A549 (cell line): ENCODE data around the gene ADCY1. TPM values are rescaled to one million over a fixed set of nuclear protein-coding genes. Genes with fewer than 3 reads are reported as not detected.

Source experiments
- ATAC-seq, 2 experiments: fragments of 200-7000 bp in 1 of 2; fragments of >200 bp in 1 of 2; cut with Nextera tagmentation in 1 of 2; cut with Tn5 transposase in 1 of 2; 3 replicates each; pipeline versions ENCODE4 v1.8.0 to v1.9.1; 2018 to 2020; ENCODE audit warnings: mild to moderate bottlenecking in 1 of 2, moderate library complexity in 1 of 2
- CTCF ChIA-PET: fragments of 300-600 bp; sonication (Branson Sonifier 250); formaldehyde crosslinking; extraction: SDS; loops from one replicate; lab custom pipeline; 2021; ENCODE audit warnings: antibody characterized with exemption, inconsistent platforms; lab: Yijun Ruan, JAX
- POLR2A ChIA-PET: fragments of 350-600 bp; formaldehyde crosslinking; extraction: SDS; loops from one replicate; lab custom pipeline; 2021; ENCODE audit warnings: antibody characterized with exemption, inconsistent platforms; lab: Yijun Ruan, JAX
- DNase-seq, 2 experiments: peaks; one replicate each; pipeline versions ENCODE4 v3.0.0 to v3.0.0-alpha.2; 2011 to 2016; ENCODE audit warnings: low read depth in 1 of 2, low spot score in 1 of 2
- FAIRE-seq: peaks from 2 replicates; lab custom pipeline; 2011; peaks lifted over from hg19 to GRCh38; lab: Jason Lieb, UNC
- H3K27ac ChIP-seq, 2 experiments: fragments of >200 bp; sonication (Bioruptor Twin); formaldehyde crosslinking; 3 replicates each; pipeline ENCODE4 v1.5.1; 2016 to 2017
- H3K4me1 ChIP-seq: fragments of >200 bp; sonication (Bioruptor Twin); formaldehyde crosslinking; 3 replicates; pipeline ENCODE4 v1.6.1; 2016
- H3K4me2 ChIP-seq: fragments of >200 bp; sonication (Bioruptor Twin); formaldehyde crosslinking; 3 replicates; pipeline ENCODE4 v1.6.1; 2016
- H3K4me3 ChIP-seq: fragments of >200 bp; sonication (Bioruptor Twin); formaldehyde crosslinking; 3 replicates; pipeline ENCODE4 v1.5.1; 2016
- H3K9me3 ChIP-seq: fragments of >200 bp; sonication (Bioruptor Twin); formaldehyde crosslinking; 3 replicates; pipeline ENCODE4 v1.6.1; 2016
- ATOH8 ChIP-seq: fragments of 250-450 bp; sonication (Bioruptor Pico); IDR thresholded peaks from 2 replicates; pipeline ENCODE4 v1.5.0; 2020; ENCODE audit warnings: low read depth, mild to moderate bottlenecking, moderate library complexity
- ESRRA ChIP-seq: fragments of 150-350 bp; IDR thresholded peaks from 2 replicates; pipeline ENCODE4 v1.6.1; 2014; ENCODE audit warnings: mild to moderate bottlenecking, low read length, borderline replicate concordance
- FOXS1 ChIP-seq: fragments of 250-450 bp; sonication (Bioruptor Pico); IDR thresholded peaks from 2 replicates; pipeline ENCODE4 v1.5.0; 2020; ENCODE audit warnings: mild to moderate bottlenecking, moderate library complexity
- GATA3 ChIP-seq: IDR thresholded peaks from 2 replicates; pipeline ENCODE4 v1.6.1; 2012; ENCODE audit warnings: borderline replicate concordance
- HOXB13 ChIP-seq: fragments of 250-450 bp; sonication (Bioruptor Pico); IDR thresholded peaks from 2 replicates; pipeline ENCODE4 v1.5.0; 2020; ENCODE audit warnings: low read depth, mild to moderate bottlenecking, moderate library complexity
- KDM5A ChIP-seq: fragments of 200-600 bp; sonication (generic); IDR thresholded peaks from 2 replicates; pipeline ENCODE4 v1.6.1; 2016; ENCODE audit warnings: antibody characterized with exemption, mild to moderate bottlenecking
- MAX ChIP-seq: IDR thresholded peaks from 2 replicates; pipeline ENCODE4 v1.6.1; 2012
- MAZ ChIP-seq: fragments of 150-350 bp; IDR thresholded peaks from 2 replicates; pipeline ENCODE4 v1.6.1; 2014; ENCODE audit warnings: antibody characterized with exemption, low read depth, low read length, borderline replicate concordance
- NFE2L2 ChIP-seq: fragments of 150-350 bp; conservative IDR thresholded peaks from 2 replicates; pipeline ENCODE4 v1.6.1; 2014; ENCODE audit warnings: low read length
- PBX3 ChIP-seq: IDR thresholded peaks from 2 replicates; pipeline ENCODE4 v1.6.1; 2012
- RARB ChIP-seq: fragments of 250-450 bp; sonication (Bioruptor Pico); IDR thresholded peaks from 2 replicates; pipeline ENCODE4 v1.8.0; 2021; ENCODE audit warnings: mild to moderate bottlenecking, moderate library complexity
- RFX5 ChIP-seq: fragments of 450-650 bp; IDR thresholded peaks from 2 replicates; pipeline ENCODE4 v1.7.1; 2014; ENCODE audit warnings: antibody characterized with exemption, mild to moderate bottlenecking, moderate library complexity
- SREBF2 ChIP-seq: fragments of 450-650 bp; IDR thresholded peaks from 2 replicates; pipeline ENCODE4 v1.6.1; 2014; ENCODE audit warnings: mild to moderate bottlenecking, moderate library complexity
- TP53 ChIP-seq: fragments of 250-450 bp; sonication (Bioruptor Pico); IDR thresholded peaks from 2 replicates; pipeline ENCODE4 v1.5.0; 2021; ENCODE audit warnings: mild to moderate bottlenecking, moderate library complexity
- ZC3H11A ChIP-seq: fragments of 450-650 bp; IDR thresholded peaks from 2 replicates; pipeline ENCODE4 v1.6.1; 2014; ENCODE audit warnings: antibody characterized with exemption, mild to moderate bottlenecking
- ZSCAN20 ChIP-seq: fragments of 250-450 bp; sonication (Bioruptor Pico); IDR thresholded peaks from 2 replicates; pipeline ENCODE4 v1.8.0; 2022; ENCODE audit warnings: mild to moderate bottlenecking, moderate library complexity
- WGBS: methylation state at CpG from one replicate; pipeline ENCODE4 v1.1.6; 2017; ENCODE audit errors: missing lambda C conversion rate; 5-methylcytosine and 5-hydroxymethylcytosine counted together
- polyA plus RNA-seq, 4 experiments: library from polyadenylated mRNA; depleted of rRNA in 3 of 4; stranded (reverse); fragments of >200 nt; fragmentation: RNase III in 1 of 4; extraction: RNeasy Plus Mini Kit Qiagen cat#74134 plus additional on column Dnase treatment in 1 of 4; gene quantifications; 2 replicates in 3 of 4; 3 replicates in 1 of 4; pipeline ENCODE4 v1.2.3, GENCODE V29; 2011 to 2017
- TF ChIP-seq, protein P1 (sequence below): fragments of 150-350 bp; IDR thresholded peaks from 2 replicates; pipeline ENCODE4 v1.6.1; 2014; ENCODE audit warnings: low read depth, mild to moderate bottlenecking, low read length
- TF ChIP-seq, protein P2 (sequence below): fragments of 250-450 bp; sonication (Bioruptor Pico); IDR thresholded peaks from 2 replicates; pipeline ENCODE4 v1.5.0; 2021; ENCODE audit warnings: mild to moderate bottlenecking, moderate library complexity, borderline replicate concordance

ADCY1 gene
- polyA plus RNA-seq, 2 of the 4 experiments (the other 2 are of a cell fraction), result 1.3 to 1.7 TPM

DNA sequence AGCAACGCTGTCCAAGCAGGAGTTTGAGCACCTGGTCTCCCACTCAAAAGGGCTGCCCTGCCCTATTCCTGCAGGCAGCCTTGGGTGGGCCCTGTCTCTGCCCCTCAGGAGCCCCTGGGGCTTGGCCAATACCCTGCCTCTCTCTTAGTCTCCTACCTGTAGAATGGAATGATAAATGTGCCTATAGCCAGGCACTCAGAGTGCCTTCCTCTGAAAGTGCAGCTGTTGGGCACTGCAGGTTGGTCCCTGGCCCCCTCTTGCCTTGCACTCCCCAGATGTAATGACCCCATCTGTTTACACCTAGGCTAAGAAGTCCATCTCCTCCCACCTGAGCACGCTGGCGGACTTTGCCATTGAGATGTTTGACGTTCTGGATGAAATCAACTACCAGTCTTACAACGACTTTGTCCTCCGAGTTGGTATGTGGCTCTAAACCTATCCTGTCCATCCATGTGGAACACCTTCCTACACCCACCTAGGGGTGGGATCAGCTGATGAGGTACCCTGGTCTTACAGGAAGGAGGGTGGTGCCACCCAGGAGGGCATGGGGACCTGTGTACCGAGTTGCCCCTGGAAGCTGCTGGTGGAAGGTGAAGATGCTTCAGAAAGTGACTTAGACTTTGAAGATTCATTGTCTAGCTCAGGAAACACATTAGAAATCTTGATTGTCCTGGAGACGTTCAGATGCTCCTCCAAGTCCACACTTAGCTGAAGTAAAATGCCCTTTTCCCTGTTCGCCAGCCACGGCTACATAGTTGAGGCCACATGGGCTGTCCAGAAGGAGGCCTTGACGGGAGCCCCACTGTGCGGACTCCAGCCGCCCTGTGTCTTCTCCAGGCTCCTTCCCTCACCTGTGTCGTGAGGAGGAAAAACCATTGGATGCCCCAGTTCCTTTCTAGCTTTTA is 134.1 kb downstream of the ADCY1 start:
- no peaks in the 10 kb centered on the region for H3K4me1 ChIP-seq
- CTCF ChIA-PET, result no interaction called here
- no peak overlapping the region for H3K4me2 ChIP-seq
- H3K9me3 ChIP-seq, result no peaks in the 10 kb centered on the region
- 56% methylated on average over 14 of the region's 14 CpGs for WGBS
- TF ChIP-seq RARB (CRISPR knock-in tag) (no peak), MAX (no peak), ESRRA (no peak), HOXB13 (CRISPR knock-in tag) (no peak), ZC3H11A (no peak), TP53 (CRISPR knock-in tag) (no peak), MAZ (no peak), SREBF2 (no peak), NFE2L2 (no peak), PBX3 (no peak), FOXS1 (CRISPR knock-in tag) (no peak), ATOH8 (CRISPR knock-in tag) (no peak), KDM5A (no peak), RFX5 (no peak), ZSCAN20 (CRISPR knock-in tag) (no peak), GATA3 (no peak)
- TF ChIP-seq, protein P1, sequence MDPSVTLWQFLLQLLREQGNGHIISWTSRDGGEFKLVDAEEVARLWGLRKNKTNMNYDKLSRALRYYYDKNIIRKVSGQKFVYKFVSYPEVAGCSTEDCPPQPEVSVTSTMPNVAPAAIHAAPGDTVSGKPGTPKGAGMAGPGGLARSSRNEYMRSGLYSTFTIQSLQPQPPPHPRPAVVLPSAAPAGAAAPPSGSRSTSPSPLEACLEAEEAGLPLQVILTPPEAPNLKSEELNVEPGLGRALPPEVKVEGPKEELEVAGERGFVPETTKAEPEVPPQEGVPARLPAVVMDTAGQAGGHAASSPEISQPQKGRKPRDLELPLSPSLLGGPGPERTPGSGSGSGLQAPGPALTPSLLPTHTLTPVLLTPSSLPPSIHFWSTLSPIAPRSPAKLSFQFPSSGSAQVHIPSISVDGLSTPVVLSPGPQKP, result no peak
- TF ChIP-seq, protein P2, sequence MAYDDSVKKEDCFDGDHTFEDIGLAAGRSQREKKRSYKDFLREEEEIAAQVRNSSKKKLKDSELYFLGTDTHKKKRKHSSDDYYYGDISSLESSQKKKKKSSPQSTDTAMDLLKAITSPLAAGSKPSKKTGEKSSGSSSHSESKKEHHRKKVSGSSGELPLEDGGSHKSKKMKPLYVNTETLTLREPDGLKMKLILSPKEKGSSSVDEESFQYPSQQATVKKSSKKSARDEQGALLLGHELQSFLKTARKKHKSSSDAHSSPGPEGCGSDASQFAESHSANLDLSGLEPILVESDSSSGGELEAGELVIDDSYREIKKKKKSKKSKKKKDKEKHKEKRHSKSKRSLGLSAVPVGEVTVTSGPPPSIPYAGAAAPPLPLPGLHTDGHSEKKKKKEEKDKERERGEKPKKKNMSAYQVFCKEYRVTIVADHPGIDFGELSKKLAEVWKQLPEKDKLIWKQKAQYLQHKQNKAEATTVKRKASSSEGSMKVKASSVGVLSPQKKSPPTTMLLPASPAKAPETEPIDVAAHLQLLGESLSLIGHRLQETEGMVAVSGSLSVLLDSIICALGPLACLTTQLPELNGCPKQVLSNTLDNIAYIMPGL, result no peak
- no peak for FAIRE-seq
- no peak overlapping the region for H3K4me3 ChIP-seq
- POLR2A ChIA-PET, result no interaction called here
- no peak for ATAC-seq
- DNase-seq, result no peak
- H3K27ac ChIP-seq, result no peak overlapping the region

- no peak overlapping the region for H3K4me3 ChIP-seq
- no peaks in the 10 kb centered on the region for H3K9me3 ChIP-seq
- H3K27ac ChIP-seq, result no peak overlapping the region
- DNase-seq, result no peak
- ATAC-seq, result peak in 1 of 2 experiments; percentile 14; a peak in 3 of 6 replicates
- ChIA-PET POLR2A (no interaction called here), CTCF (interaction anchor here (0.6 kb wide), 1 partner anchor 1607 kb away, joined by 3 read pairs; no protein-coding TSS in a partner anchor)
- TF ChIP-seq KDM5A (no peak), FOXS1 (CRISPR knock-in tag) (no peak)
- TF ChIP-seq, all 56 proteins: peak for 0
- no peak for FAIRE-seq
- WGBS, result 54% methylated on average over 14 of the region's 14 CpGs
- Histone ChIP-seq H3K4me2 (no peak overlapping the region), H3K4me1 (no peaks in the 10 kb centered on the region)
Measured at GRCh38 chr7:45709168-45710042, 135.2 kb downstream of the ADCY1 start.
